ENCODE measurements around the gene GATA1.

DNA sequence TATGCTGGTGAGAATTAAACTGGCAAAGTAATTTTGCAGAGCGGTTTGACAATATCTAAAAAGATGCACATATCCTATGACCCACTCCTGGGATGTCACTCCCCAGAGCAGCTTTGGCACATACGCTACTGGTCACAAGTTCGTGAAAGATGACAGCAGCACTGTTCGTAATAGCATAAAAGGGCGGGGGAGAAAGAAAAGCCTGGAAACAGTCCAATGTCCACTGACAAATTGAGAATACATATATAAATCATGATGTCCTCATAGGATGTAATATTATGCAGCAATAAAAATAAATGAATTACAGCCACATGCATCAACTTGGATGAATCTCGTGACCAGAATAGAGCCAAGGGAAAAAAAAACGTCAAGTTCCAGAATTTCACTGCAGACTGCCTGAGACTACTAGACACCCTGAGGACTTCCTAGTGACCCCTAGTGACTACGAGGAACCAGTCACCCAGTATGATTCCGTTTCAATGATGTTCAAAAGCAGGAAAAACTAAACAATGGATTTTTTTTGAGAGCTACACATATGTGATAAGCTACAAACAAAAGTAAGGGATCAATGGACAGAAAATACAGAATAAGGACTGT is 47.2 kb downstream of the GATA1 start:
- TF ChIP-seq, protein P1, sequence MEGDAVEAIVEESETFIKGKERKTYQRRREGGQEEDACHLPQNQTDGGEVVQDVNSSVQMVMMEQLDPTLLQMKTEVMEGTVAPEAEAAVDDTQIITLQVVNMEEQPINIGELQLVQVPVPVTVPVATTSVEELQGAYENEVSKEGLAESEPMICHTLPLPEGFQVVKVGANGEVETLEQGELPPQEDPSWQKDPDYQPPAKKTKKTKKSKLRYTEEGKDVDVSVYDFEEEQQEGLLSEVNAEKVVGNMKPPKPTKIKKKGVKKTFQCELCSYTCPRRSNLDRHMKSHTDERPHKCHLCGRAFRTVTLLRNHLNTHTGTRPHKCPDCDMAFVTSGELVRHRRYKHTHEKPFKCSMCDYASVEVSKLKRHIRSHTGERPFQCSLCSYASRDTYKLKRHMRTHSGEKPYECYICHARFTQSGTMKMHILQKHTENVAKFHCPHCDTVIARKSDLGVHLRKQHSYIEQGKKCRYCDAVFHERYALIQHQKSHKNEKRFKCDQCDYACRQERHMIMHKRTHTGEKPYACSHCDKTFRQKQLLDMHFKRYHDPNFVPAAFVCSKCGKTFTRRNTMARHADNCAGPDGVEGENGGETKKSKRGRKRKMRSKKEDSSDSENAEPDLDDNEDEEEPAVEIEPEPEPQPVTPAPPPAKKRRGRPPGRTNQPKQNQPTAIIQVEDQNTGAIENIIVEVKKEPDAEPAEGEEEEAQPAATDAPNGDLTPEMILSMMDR (IDR thresholded peaks at IDR 0.05), result no peak
- no peak for TF ChIP-seq POLR2AphosphoS5 (IDR thresholded peaks at IDR 0.05; ENCODE audit: low read depth, low read length)
